ENCODE results near the gene STARD10. TPM values are rescaled to one million over a fixed set of nuclear protein-coding genes. Genes with fewer than 3 reads are reported as not detected.

Gene STARD10
- total RNA-seq: 32.8 and 38.3 TPM in 2 replicates

DNA sequence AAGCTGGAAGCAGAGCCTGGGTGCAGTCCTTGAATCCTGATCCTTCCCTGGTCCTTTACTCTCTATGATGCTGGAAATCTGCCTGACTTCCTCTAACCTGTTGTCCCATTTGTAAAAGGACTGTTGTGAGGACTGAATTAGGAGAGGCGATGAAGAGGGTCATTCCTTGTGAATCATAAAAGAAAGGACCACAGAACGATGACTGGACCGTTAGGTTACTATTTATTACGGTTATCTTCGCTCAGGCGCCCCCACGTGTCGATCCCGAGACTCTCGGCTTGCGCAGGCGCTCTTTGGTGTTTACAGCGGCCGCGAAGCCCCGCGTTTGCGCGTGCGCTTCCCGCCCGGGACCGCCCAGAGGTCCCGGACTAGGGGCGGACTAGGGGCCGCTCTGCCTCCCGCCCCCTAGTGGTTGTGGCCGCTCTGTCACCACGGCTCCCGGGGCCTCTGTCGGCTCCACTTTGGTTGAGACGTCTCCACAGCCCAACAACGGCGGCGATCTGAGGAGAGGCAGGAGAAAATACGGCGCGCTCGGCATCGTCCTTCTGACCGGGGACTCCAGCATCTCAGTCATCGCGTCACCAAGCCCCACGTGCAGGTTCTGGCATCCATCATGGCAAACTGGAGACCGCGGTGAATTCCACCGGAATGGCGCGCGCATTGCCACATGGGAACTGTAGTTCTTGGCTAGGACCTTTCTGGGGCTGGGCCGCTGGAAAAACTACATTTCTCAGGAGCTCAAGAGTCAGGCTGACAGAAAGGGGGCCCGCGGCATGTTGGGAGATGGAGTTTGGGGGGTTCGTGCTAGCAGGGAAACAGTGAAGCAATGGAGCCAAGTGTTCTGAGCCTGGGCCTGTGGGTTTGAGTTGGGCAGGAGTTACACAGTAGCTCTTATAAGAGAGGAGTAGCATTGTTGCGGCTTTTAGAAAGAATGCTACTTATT lies at the start of gene STARD10:
Gene STARD10, minus strand, starts transcription at position 623 of the 943 bp plus-strand sequence. CDS start 12,866 bp downstream, outside the sequence.

GRCh38 chr11:72814286-72815109 lies 20.7 kb upstream of the STARD10 start, which contains the start of gene ATG16L2:
TSS of gene ATG16L2 (plus strand) at chr11:72814411. CDS start at chr11:72814446, 35 bp downstream.

GRCh38 chr11:72752088-72752914 lies 41.5 kb downstream of the STARD10 start, which contains the start of gene ARAP1:
TSS of gene ARAP1 (minus strand) at chr11:72752408. CDS start at chr11:72727128, 25,280 bp downstream.

Other genes with a start within 250 kb of the STARD10 start
- gene PDE2A, start 119.6 kb downstream of the STARD10 start, total RNA-seq: 0.24 and 3.4 TPM in 2 replicates
- gene ARAP1, start 41.6 kb downstream of the STARD10 start, total RNA-seq: 60.6 and 68.7 TPM in 2 replicates
- 3.4 and 3.9 TPM in 2 replicates for gene ATG16L2, start 20.4 kb upstream of the STARD10 start, total RNA-seq

Data from epithelial cell of alveolus of lung (primary cell).